HG03442 (cell line): ENCODE results near the gene C9orf72.
A peak's percentile ranks its signal among the peaks of the same experiment; 100 is the strongest.
"Not testable (repeated sequence)": the region's sequence is repeated elsewhere in the genome, so short reads cannot be mapped to it uniquely, and the experiment has no call there.

Source experiments
- ATAC-seq: cut with Tn5 transposase; IDR thresholded peaks from one replicate; pipeline ENCODE4 v1.9.1; 2021; ENCODE audit warnings: mild to moderate bottlenecking, moderate library complexity; ENCODE audit not compliant: unreplicated experiment

C9orf72 gene

DNA sequence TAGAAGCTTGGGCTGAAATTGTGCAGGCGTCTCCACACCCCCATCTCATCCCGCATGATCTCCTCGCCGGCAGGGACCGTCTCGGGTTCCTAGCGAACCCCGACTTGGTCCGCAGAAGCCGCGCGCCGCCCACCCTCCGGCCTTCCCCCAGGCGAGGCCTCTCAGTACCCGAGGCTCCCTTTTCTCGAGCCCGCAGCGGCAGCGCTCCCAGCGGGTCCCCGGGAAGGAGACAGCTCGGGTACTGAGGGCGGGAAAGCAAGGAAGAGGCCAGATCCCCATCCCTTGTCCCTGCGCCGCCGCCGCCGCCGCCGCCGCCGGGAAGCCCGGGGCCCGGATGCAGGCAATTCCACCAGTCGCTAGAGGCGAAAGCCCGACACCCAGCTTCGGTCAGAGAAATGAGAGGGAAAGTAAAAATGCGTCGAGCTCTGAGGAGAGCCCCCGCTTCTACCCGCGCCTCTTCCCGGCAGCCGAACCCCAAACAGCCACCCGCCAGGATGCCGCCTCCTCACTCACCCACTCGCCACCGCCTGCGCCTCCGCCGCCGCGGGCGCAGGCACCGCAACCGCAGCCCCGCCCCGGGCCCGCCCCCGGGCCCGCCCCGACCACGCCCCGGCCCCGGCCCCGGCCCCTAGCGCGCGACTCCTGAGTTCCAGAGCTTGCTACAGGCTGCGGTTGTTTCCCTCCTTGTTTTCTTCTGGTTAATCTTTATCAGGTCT lies at the start of gene C9orf72:
TSS of gene C9orf72 (minus strand) at position 564 of the 716 bp plus-strand sequence. CDS start 6,361 bp downstream, outside the sequence.
- ATAC-seq = peak; percentile 48

GRCh38 chr9:27622693-27623340 lies 49.5 kb upstream of the C9orf72 start:
- no peak for ATAC-seq

GRCh38 chr9:27619743-27620142 lies 46.5 kb upstream of the C9orf72 start:
- no peak for ATAC-seq

DNA sequence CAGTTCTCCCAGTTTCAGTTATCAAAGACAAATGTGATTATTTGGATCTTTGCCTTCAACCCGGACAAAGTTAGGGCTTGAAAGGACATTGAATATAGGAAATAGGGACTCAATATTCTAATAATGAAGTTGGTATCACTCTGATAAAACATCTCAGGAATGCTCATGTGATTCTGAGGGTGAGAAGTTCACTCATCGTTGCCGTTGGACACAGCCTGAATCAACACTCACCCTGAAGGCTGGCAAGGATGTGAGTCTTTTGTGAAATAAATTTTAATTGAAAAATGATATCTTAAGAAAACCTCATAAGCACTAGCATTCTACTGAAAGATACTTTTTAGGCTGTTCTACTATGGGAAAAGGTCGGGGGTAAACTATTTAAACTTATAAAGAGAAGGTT lies 44.8 kb upstream of the C9orf72 start:
- no peak for ATAC-seq

DNA sequence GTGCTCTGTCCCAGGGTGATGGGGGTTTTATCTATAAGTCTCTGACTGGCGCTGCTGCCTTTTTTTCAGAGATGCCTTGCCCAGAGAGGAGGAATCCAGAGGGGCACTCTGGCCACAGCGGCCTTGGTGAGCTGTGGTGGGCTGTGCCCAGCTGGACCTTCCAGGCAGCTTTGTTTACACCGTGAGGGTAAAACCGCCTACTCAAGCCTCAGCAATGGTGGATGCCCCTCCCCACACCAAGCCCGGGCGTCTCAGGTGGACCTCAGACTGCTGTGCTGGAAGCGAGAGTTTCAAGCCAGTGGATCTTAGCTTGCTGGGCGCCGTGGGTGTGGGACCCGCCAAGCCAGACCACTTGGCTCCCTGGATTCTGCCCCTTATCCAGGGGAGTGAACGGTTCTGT lies 41.3 kb upstream of the C9orf72 start:
- ATAC-seq = no peak

DNA sequence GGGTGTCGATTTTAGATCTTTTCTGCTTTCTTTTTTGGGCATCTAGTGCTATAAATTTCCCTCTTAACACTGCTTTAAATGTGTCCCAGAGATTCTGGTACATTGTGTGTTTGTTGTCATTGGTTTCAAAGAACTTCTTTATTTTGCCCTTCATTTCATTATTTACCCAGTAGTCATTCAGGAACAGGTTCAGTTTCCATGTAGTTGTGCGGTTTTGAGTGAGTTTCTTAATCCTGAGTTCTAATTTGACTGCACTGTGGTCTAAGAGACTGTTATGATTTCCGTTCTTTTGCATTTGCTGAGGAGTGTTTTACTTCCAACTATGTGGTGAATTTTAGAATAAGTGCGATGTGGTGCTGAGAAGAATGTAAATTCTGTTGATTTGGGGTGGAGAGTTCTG lies 38.8 kb upstream of the C9orf72 start:
- ATAC-seq = not testable (repeated sequence)

- ATAC-seq = no peak
Observed at GRCh38 chr9:27610622-27611021, 37.3 kb upstream of the C9orf72 start.

- ATAC-seq = no peak
Observed at GRCh38 chr9:27602954-27603353, 29.7 kb upstream of the C9orf72 start.

- ATAC-seq = no peak
Observed at GRCh38 chr9:27602142-27602861, 29.0 kb upstream of the C9orf72 start.

DNA sequence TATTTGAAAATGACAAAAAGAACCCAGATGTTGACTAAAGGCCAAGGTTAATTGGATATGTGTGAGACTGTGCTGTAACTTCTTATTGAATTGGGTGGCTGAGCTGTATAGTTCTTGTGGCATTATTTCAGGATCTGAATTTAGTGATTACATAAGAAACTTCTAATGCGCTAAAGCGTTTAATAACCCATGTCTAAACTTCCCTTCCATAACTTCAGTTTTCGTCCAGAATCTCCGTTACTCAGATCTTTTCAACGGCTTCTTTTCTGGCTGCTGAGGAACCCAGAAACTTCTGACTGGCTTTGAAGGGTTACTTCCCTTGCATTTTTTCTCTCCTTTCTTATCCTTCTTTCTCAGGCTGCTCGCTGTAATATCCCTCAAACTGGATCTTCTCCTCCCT lies 28.1 kb upstream of the C9orf72 start:
- no peak for ATAC-seq

GRCh38 chr9:27600256-27600655 lies 27.0 kb upstream of the C9orf72 start:
- no peak for ATAC-seq

- no peak for ATAC-seq
Observed at GRCh38 chr9:27599870-27600238, 26.6 kb upstream of the C9orf72 start.

DNA sequence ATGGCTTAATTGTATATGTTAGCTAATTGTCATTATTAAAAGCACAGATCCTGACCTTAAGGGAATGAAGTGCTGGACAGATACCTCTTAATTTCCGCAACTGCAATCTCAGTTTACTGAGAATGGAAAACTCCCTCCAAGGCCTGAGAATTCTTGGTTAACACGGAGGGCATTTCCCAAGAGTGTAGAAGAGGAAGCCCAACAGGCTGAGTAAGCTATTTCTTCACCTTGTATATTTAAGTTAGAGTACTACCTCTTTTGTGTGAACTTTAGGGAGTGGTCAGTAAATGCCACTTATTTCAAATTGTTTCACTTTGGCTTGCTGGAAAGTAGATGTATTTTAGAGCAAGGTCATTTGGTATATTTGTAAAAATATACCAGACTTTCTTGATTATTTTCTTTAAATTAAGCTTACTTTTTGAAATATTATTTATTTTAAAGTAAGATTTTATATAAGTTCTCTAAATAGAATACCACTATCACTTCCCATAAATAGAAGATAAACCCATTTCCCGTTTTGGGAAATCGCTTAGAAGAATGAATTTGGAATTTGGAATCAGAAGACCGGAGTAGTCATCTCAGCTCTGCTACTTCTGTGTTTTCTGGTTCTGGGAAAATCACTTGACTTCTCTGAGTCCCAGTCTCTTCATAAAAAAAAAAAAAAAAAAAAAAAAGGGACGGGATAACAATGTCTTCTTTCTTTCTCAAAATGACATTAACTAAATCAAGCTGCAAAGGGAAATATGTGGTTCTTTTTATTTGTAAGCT lies 26.0 kb upstream of the C9orf72 start:
- ATAC-seq = no peak

DNA sequence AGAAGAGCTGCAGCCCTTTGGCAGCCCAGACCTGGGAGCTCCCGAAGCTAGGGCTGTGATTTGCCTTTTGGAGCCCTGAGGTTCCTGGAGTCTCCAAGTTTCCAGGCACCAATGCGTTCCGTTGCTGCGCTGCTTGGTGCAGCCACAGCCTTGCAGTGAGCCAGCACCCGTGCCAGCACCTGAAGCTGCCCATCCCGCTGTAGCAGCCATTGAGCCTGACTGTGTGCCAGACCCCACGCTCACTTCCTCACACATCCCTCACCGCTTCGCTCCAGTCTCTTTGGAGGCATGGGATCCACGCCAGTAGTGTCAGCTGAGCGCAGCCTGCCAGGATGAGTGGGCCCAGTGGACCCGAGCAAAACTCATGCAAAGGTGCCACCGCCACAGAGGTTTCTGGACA lies 22.5 kb upstream of the C9orf72 start:
- ATAC-seq = no peak

- ATAC-seq = no peak
Observed at GRCh38 chr9:27591672-27592071, 18.4 kb upstream of the C9orf72 start.

- ATAC-seq = no peak
Observed at GRCh38 chr9:27591093-27591492, 17.8 kb upstream of the C9orf72 start.

DNA sequence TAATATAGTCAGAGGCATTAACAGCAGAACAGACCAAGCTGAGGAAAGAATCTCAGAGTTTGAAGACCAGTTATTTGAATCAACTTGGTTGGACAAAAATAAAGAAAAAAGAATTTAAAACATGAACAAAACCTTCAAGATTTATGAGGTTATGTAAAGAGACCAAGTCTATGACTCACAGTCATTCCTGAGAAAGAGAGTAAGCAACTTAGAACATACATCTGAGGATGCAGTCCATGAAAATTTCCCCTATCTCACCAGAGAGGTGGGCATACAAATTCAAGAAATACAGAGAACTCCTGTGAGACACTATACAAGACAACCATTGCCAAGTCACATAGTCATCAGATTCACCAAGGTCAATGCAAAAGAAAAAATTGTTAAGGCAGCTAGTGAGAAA lies 17.4 kb upstream of the C9orf72 start:
- ATAC-seq = no peak

- ATAC-seq = no peak
Observed at GRCh38 chr9:27589462-27589861, 16.2 kb upstream of the C9orf72 start.

DNA sequence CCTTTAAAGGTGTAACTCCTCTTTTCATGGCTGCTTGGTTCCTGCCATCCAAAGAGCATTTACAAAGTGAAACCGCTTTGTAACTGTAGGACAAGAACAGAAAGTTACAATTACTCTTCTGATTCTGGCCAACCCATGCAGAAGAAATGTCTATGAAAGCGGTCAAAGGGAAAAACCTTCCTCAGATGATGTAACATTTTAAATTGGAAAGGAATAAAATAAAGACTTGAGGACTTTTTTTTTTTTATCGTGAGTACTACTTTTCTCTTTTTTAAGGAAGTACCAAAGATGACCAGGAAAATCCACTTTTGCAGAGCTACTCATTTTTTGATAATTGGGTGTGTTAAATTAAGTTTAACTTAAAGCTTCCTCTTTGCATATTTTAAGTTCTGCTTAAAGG lies 13.0 kb upstream of the C9orf72 start:
- ATAC-seq = peak; percentile 34

DNA sequence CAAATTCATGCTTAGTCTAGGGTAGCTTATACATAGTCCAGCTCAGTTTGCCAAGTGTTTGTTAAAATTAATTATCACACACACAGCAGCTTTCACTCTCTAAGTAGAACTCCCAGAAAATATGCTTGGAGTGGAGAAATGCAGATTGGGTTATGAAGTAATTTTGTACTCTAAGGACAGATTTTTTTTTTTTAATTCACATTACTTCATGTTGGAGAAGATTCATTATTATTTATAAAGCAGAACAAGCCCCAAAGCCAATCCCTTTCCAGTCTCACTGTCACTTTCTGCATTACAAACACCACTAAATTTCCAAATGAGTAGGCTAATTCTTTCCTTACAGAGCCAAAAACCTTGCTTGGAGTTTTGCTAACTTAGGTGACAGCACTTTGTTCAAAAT lies 11.7 kb upstream of the C9orf72 start:
- ATAC-seq = no peak

GRCh38 chr9:27582794-27583193 lies 9.5 kb upstream of the C9orf72 start:
- ATAC-seq = no peak
